MCF 10A (cell line): ENCODE results near the gene BRSK2. TPM values are rescaled to one million over a fixed set of nuclear protein-coding genes. Genes with fewer than 3 reads are reported as not detected.

Source experiments
- BruUV-seq: library from RNA; stranded (reverse); fragments of 400-500 nt; replicated peaks from 2 replicates; lab custom pipeline; 2021; lab: Mats Ljungman, UMichigan
- CTCF ChIA-PET: fragments of 300-600 bp; sonication (Branson Sonifier 250); formaldehyde crosslinking; extraction: SDS; loops from one replicate; lab custom pipeline; 2021; ENCODE audit warnings: antibody characterized with exemption, inconsistent platforms; lab: Yijun Ruan, JAX
- POLR2A ChIA-PET: fragments of 300-600, 350-650 bp; sonication (Branson Sonifier 250); formaldehyde crosslinking; extraction: SDS; loops from one replicate; lab custom pipeline; 2020; ENCODE audit warnings: antibody characterized with exemption, inconsistent platforms; lab: Yijun Ruan, JAX
- DNase-seq: peaks from one replicate; pipeline ENCODE4 v3.0.0-alpha.2; 2018; ENCODE audit not compliant: unreplicated experiment
- H3K27ac Mint-ChIP-seq: one replicate; pipeline ENCODE4 v1.8.0; 2022; ENCODE audit warnings: mild to moderate bottlenecking, low read depth, mixed read lengths; ENCODE audit not compliant: unreplicated experiment
- H3K27me3 Mint-ChIP-seq: one replicate; pipeline ENCODE4 v1.8.0; 2022; ENCODE audit warnings: mixed read lengths; ENCODE audit not compliant: insufficient read depth, unreplicated experiment
- H3K36me3 Mint-ChIP-seq: one replicate; pipeline ENCODE4 v1.8.0; 2022; ENCODE audit warnings: mild to moderate bottlenecking, moderate library complexity, mixed read lengths; ENCODE audit not compliant: insufficient read depth, unreplicated experiment
- H3K4me1 Mint-ChIP-seq: one replicate; pipeline ENCODE4 v1.8.0; 2022; ENCODE audit warnings: mixed read lengths; ENCODE audit not compliant: insufficient read depth, unreplicated experiment
- H3K4me3 Mint-ChIP-seq: one replicate; pipeline ENCODE4 v1.8.0; 2022; ENCODE audit warnings: mild to moderate bottlenecking, moderate library complexity, mixed read lengths; ENCODE audit not compliant: unreplicated experiment
- H3K9me3 Mint-ChIP-seq: one replicate; pipeline ENCODE4 v1.8.0; 2022; ENCODE audit warnings: mixed read lengths; ENCODE audit not compliant: unreplicated experiment
- CTCF ChIP-seq: fragments of 200-600 bp; IDR thresholded peaks from one replicate; pipeline ENCODE4 v1.8.0; 2022; ENCODE audit warnings: antibody characterized with exemption, mild to moderate bottlenecking; ENCODE audit not compliant: unreplicated experiment
- intact Hi-C: fragments of 100-400 bp; cut with micrococcal nuclease; formaldehyde crosslinking; loops from 2 replicates; pipeline ENCODE4 v1.14.1; 2022
- total RNA-seq: library from RNA; stranded (reverse); gene quantifications from 2 replicates; pipeline ENCODE4 v1.2.3, GENCODE V29; 2022

BRSK2 gene
- total RNA-seq, 1 experiment from 2014 or later: 0.44 TPM

DNA sequence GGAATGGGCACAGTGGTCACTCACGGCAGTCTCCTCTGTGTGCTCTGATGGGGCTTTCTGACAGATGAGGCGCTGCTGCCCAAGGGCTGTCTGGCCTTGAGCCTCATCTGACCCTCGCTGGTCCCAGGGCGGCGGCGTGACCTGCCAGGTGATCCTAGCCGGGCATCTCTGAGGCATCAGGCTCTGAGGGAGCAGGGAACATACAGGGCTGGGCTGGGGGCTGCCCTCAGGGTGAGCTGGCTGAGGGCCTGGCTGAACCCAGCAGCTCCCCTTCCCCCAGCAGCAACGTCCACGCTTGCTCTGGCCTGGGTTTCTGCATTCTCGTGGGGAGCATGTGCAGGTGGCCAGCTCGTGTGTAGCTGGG, 49.2 kb downstream of the BRSK2 start:
- BruUV-seq: no TSS peak
- Mint-ChIP-seq H3K9me3 (no peaks in the 10 kb centered on the region), H3K36me3 (no peaks in the 10 kb centered on the region), H3K27ac (no peak overlapping the region), H3K4me3 (no peak overlapping the region), H3K4me1 (no peaks in the 10 kb centered on the region), H3K27me3 (peaks cover 7% of the 10 kb centered on the region)
- TF ChIP-seq CTCF: no peak
- DNase-seq: no peak
- ChIA-PET CTCF (interaction anchor here (0.7 kb wide), 1 partner anchor 76 kb away, joined by 3 read pairs; no protein-coding TSS in a partner anchor), POLR2A (no interaction called here)
- intact Hi-C loops: no loop called here

DNA sequence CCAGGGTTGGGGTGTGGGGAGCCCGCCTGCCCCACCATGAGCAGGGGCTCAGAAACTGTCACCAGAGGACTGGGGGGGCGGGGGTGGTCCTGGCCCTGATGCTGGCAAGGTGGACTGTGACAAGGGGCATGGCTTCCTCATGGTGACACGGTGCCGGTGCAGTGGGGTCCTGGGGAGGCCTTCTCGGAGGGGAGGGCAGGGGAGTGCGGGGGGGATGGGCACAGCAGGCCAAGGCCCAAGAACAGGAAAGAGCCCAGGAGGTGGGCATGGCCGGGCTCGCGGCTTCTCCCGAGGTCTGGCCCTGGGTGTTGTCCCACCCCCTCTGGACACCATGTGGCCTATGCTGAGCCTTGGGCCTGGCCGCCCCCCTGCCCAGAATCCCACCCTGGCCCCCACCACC, 49.6 kb downstream of the BRSK2 start:
- POLR2A ChIA-PET: no interaction called here
- Mint-ChIP-seq H3K27me3 (peaks cover 11% of the 10 kb centered on the region), H3K9me3 (no peaks in the 10 kb centered on the region), H3K4me1 (no peaks in the 10 kb centered on the region), H3K4me3 (no peak overlapping the region), H3K36me3 (no peaks in the 10 kb centered on the region), H3K27ac (no peak overlapping the region)
- intact Hi-C loops: no loop called here
- CTCF ChIA-PET: interaction anchor here (0.7 kb wide), 1 partner anchor 76 kb away, joined by 3 read pairs; no protein-coding TSS in a partner anchor
- no peak for TF ChIP-seq CTCF
- BruUV-seq: no TSS peak
- no peak for DNase-seq

GRCh38 chr11:1440066-1440465, 50.3 kb downstream of the BRSK2 start:
- H3K4me3 Mint-ChIP-seq: no peak overlapping the region
- CTCF ChIA-PET: no interaction called here
- no peaks in the 10 kb centered on the region for H3K9me3 Mint-ChIP-seq
- BruUV-seq: no TSS peak
- intact Hi-C loops: no loop called here
- H3K4me1 Mint-ChIP-seq: no peaks in the 10 kb centered on the region
- POLR2A ChIA-PET: no interaction called here
- no peaks in the 10 kb centered on the region for H3K36me3 Mint-ChIP-seq
- TF ChIP-seq CTCF: no peak
- H3K27me3 Mint-ChIP-seq: peaks cover 13% of the 10 kb centered on the region
- DNase-seq: no peak
- H3K27ac Mint-ChIP-seq: no peak overlapping the region

GRCh38 chr11:1440496-1440895, 50.8 kb downstream of the BRSK2 start:
- Mint-ChIP-seq H3K4me3 (no peak overlapping the region), H3K27ac (no peak overlapping the region), H3K9me3 (no peaks in the 10 kb centered on the region), H3K36me3 (no peaks in the 10 kb centered on the region), H3K4me1 (no peaks in the 10 kb centered on the region), H3K27me3 (peaks cover 13% of the 10 kb centered on the region)
- CTCF ChIA-PET: no interaction called here
- POLR2A ChIA-PET: interaction anchor here (0.7 kb wide), 1 partner anchor 938 kb away, joined by 3 read pairs; no protein-coding TSS in a partner anchor
- DNase-seq: no peak
- no peak for TF ChIP-seq CTCF
- intact Hi-C loops: no loop called here
- BruUV-seq: no TSS peak
